NCI-H1694 treated with DMSO at 0.1 percent for 48 hours (cell line): ENCODE measurements around the gene DDX11.
"Not testable (repeated sequence)": the region's sequence is repeated elsewhere in the genome, so short reads cannot be mapped to it uniquely, and the experiment has no call there.

Experiments used
- DNase-seq: peaks from one replicate; lab custom pipeline; 2025; lab: John Stamatoyannopoulos, UW

The DDX11 gene

GRCh38 chr12:31124158-31124557 is 50.5 kb downstream of the DDX11 start:
- not testable (repeated sequence) for DNase-seq

- DNase-seq, result not testable (repeated sequence)
Measured at GRCh38 chr12:31125171-31125570, 51.5 kb downstream of the DDX11 start.

GRCh38 chr12:31127209-31127848 is 53.7 kb downstream of the DDX11 start:
- DNase-seq, result not testable (repeated sequence)

GRCh38 chr12:31136581-31136980 is 62.9 kb downstream of the DDX11 start:
- not testable (repeated sequence) for DNase-seq

GRCh38 chr12:31144768-31145167 is 71.1 kb downstream of the DDX11 start:
- not testable (repeated sequence) for DNase-seq

DNA sequence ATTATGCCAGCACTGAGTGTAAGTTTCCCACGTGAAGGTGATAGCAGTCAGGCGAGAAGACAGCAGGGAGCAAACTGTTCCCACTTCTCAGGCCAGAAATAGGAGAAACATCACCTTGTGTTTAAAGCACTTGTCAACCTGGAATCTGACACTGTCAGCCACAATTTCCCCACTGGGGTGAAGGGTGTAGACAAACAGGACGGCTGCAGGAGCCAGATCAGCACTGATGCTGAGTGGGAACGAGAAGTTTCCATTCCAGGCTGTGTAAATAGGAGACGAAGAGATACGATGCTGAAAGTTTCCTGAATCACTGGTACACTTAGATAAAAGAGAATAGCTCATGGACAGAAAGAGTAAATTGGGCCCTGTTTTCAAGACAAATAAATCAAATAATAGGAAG is 71.6 kb downstream of the DDX11 start:
- DNase-seq, result not testable (repeated sequence)

- DNase-seq, result not testable (repeated sequence)
Measured at GRCh38 chr12:31147415-31147814, 73.8 kb downstream of the DDX11 start.

DNA sequence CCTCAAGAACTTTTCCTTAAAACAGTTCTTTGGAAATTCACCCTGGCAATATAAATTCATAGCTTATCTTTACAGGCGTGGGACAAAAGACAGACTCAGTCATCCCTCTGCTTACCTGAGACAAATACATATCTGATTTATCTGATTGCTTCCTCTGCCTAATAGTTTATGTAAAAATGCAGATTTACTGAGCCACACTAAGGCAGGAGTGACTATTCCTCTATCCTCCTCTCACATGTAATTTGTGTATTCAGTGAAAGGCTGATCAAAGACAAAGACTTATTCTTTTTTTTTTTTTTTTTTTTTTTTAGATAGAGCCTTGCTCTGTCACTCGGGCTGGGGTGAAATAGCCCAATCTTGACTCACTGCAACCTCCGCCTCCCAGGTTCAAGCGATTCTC is 77.1 kb downstream of the DDX11 start:
- not testable (repeated sequence) for DNase-seq
